WTC11 (cell line): ENCODE data around the gene NPIPB8. TPM values are rescaled to one million over a fixed set of nuclear protein-coding genes. Genes with fewer than 3 reads are reported as not detected.

Experiments used
- ATAC-seq: fragments of 200-7000 bp; cut with Tn5 transposase; 2 replicates; pipeline ENCODE4 v1.10.0; 2021; ENCODE audit warnings: mild to moderate bottlenecking, moderate library complexity
- CTCF ChIA-PET: fragments of 300-600 bp; sonication (Branson Sonifier 250); formaldehyde crosslinking; loops from one replicate; lab custom pipeline; 2021; ENCODE audit warnings: antibody characterized with exemption; lab: Charles Lee
- POLR2A ChIA-PET: fragments of 350-600 bp; sonication (Branson Sonifier 250); formaldehyde crosslinking; loops from one replicate; lab custom pipeline; 2021; ENCODE audit warnings: antibody characterized with exemption; lab: Charles Lee
- DNase-seq: peaks from one replicate; pipeline ENCODE4 v3.0.0; 2021; ENCODE audit warnings: low spot score
- H3K27ac Mint-ChIP-seq: 2 replicates; pipeline ENCODE4 v1.8.0; 2021; ENCODE audit warnings: mixed read lengths
- H3K27me3 Mint-ChIP-seq: 2 replicates; pipeline ENCODE4 v1.8.0; 2021; ENCODE audit warnings: low read depth, mild to moderate bottlenecking, moderate library complexity, mixed read lengths
- H3K36me3 Mint-ChIP-seq: 2 replicates; pipeline ENCODE4 v1.8.0; 2021; ENCODE audit warnings: mixed read lengths
- H3K4me1 Mint-ChIP-seq: 2 replicates; pipeline ENCODE4 v1.8.0; 2022; ENCODE audit warnings: mixed read lengths
- H3K4me3 Mint-ChIP-seq: 2 replicates; pipeline ENCODE4 v1.8.0; 2021; ENCODE audit warnings: mild to moderate bottlenecking, moderate library complexity, mixed read lengths
- H3K9me3 Mint-ChIP-seq: 2 replicates; pipeline ENCODE4 v1.8.0; 2021; ENCODE audit warnings: mixed read lengths
- ARID4B ChIP-seq: sonication (generic); formaldehyde crosslinking; IDR thresholded peaks from 2 replicates; pipeline ENCODE4 v1.8.0; 2023; ENCODE audit warnings: missing genetic modification reagents, mild to moderate bottlenecking, borderline replicate concordance
- ATF3 ChIP-seq: sonication (generic); formaldehyde crosslinking; conservative IDR thresholded peaks from 2 replicates; pipeline ENCODE4 v1.8.1; 2022; ENCODE audit warnings: mild to moderate bottlenecking, missing genetic modification reagents
- ATF6 ChIP-seq: sonication (generic); formaldehyde crosslinking; IDR thresholded peaks from 2 replicates; pipeline ENCODE4 v1.8.1; 2023; ENCODE audit warnings: mild to moderate bottlenecking, missing genetic modification reagents
- CREB1 ChIP-seq: sonication (generic); formaldehyde crosslinking; IDR thresholded peaks from 2 replicates; pipeline ENCODE4 v1.8.0; 2023; ENCODE audit warnings: mild to moderate bottlenecking, missing genetic modification reagents
- E2F1 ChIP-seq: sonication (generic); formaldehyde crosslinking; IDR thresholded peaks from 2 replicates; pipeline ENCODE4 v1.8.0; 2022; ENCODE audit warnings: mild to moderate bottlenecking, missing genetic modification reagents
- EMX1 ChIP-seq: fragments of 250-450 bp; sonication (Bioruptor Pico); IDR thresholded peaks from 2 replicates; pipeline ENCODE4 v1.8.0; 2021; ENCODE audit warnings: mild to moderate bottlenecking
- ETV6 ChIP-seq: sonication (generic); formaldehyde crosslinking; IDR thresholded peaks from 2 replicates; pipeline ENCODE4 v1.8.1; 2022; ENCODE audit warnings: mild to moderate bottlenecking, missing genetic modification reagents
- GABPB1 ChIP-seq: sonication (generic); formaldehyde crosslinking; IDR thresholded peaks from 2 replicates; pipeline ENCODE4 v1.8.1; 2023; ENCODE audit warnings: mild to moderate bottlenecking, missing genetic modification reagents
- JUN ChIP-seq: sonication (generic); formaldehyde crosslinking; IDR thresholded peaks from 2 replicates; pipeline ENCODE4 v1.8.0; 2023; ENCODE audit warnings: mild to moderate bottlenecking, missing genetic modification reagents
- KAT7 ChIP-seq: sonication (generic); formaldehyde crosslinking; IDR thresholded peaks from 2 replicates; pipeline ENCODE4 v1.8.1; 2023; ENCODE audit warnings: missing genetic modification reagents, mild to moderate bottlenecking, borderline replicate concordance
- NR2C2 ChIP-seq: sonication (generic); formaldehyde crosslinking; IDR thresholded peaks from 2 replicates; pipeline ENCODE4 v1.8.0; 2022; ENCODE audit warnings: mild to moderate bottlenecking, missing genetic modification reagents
- PREB ChIP-seq: sonication (generic); formaldehyde crosslinking; IDR thresholded peaks from 2 replicates; pipeline ENCODE4 v1.8.1; 2022; ENCODE audit warnings: mild to moderate bottlenecking, missing genetic modification reagents, moderate library complexity, borderline replicate concordance
- RELA ChIP-seq: sonication (generic); formaldehyde crosslinking; IDR thresholded peaks from 2 replicates; pipeline ENCODE4 v1.8.1; 2022; ENCODE audit warnings: missing genetic modification reagents, mild to moderate bottlenecking, borderline replicate concordance
- SOX15 ChIP-seq: fragments of 250-450 bp; sonication (Bioruptor Pico); IDR thresholded peaks from 2 replicates; pipeline ENCODE4 v1.9.0; 2021; ENCODE audit warnings: mild to moderate bottlenecking
- TEAD1 ChIP-seq: sonication (generic); formaldehyde crosslinking; IDR thresholded peaks from 2 replicates; pipeline ENCODE4 v1.8.0; 2022; ENCODE audit warnings: mild to moderate bottlenecking, missing genetic modification reagents
- ZNF121 ChIP-seq: sonication (generic); formaldehyde crosslinking; IDR thresholded peaks from 2 replicates; pipeline ENCODE4 v1.8.0; 2023; ENCODE audit warnings: missing genetic modification reagents
- ZNF138 ChIP-seq: sonication (generic); formaldehyde crosslinking; conservative IDR thresholded peaks from 2 replicates; pipeline ENCODE4 v1.8.1; 2022; ENCODE audit warnings: mild to moderate bottlenecking, moderate library complexity, missing genetic modification reagents
- ZNF263 ChIP-seq: sonication (generic); formaldehyde crosslinking; IDR thresholded peaks from 2 replicates; pipeline ENCODE4 v1.8.1; 2022; ENCODE audit warnings: low read depth, mild to moderate bottlenecking, moderate library complexity, missing genetic modification reagents
- ZNF281 ChIP-seq: sonication (generic); formaldehyde crosslinking; IDR thresholded peaks from 2 replicates; pipeline ENCODE4 v1.8.0; 2023; ENCODE audit warnings: mild to moderate bottlenecking, missing genetic modification reagents
- ZNF423 ChIP-seq: fragments of 250-450 bp; sonication (Bioruptor Pico); IDR thresholded peaks from 2 replicates; pipeline ENCODE4 v2.1.2; 2022; ENCODE audit warnings: mild to moderate bottlenecking, moderate library complexity
- total RNA-seq: library from RNA; stranded (reverse); gene quantifications from 3 replicates; pipeline ENCODE4 v1.2.3, GENCODE V29; 2021

The NPIPB8 gene
- total RNA-seq, 1 experiment from 2014 or later = 1.3 TPM

GRCh38 chr16:28604186-28604565 lies 33.7 kb upstream of the NPIPB8 start:
- no peak for TF ChIP-seq ZNF121 (CRISPR knock-in tag)
- TF ChIP-seq TEAD1 (CRISPR knock-in tag) = no peak
- TF ChIP-seq ARID4B (CRISPR knock-in tag) = no peak
- TF ChIP-seq NR2C2 = no peak
- no peak for TF ChIP-seq ZNF263 (CRISPR knock-in tag)
- no peak for TF ChIP-seq GABPB1 (CRISPR knock-in tag)
- TF ChIP-seq ATF3 (CRISPR knock-in tag) = no peak
- TF ChIP-seq E2F1 (CRISPR knock-in tag) = no peak
- no peak for TF ChIP-seq KAT7
- no peak for TF ChIP-seq SOX15
- TF ChIP-seq PREB (CRISPR knock-in tag) = no peak
- TF ChIP-seq JUN = no peak
- no peak for TF ChIP-seq ZNF138
- TF ChIP-seq ATF6 (CRISPR knock-in tag) = no peak
- no peak for TF ChIP-seq ETV6
- no peak for TF ChIP-seq ZNF281 (CRISPR knock-in tag)
- no peak for TF ChIP-seq RELA (CRISPR knock-in tag)
- no peak for TF ChIP-seq CREB1
- TF ChIP-seq ZNF423 = no peak
- no peak for TF ChIP-seq EMX1 (CRISPR knock-in tag)
- Mint-ChIP-seq H3K4me1 (peaks cover 2% of the 10 kb centered on the region), H3K36me3 (no peaks in the 10 kb centered on the region), H3K27me3 (no peaks in the 10 kb centered on the region), H3K9me3 (no peaks in the 10 kb centered on the region), H3K27ac (no peak overlapping the region), H3K4me3 (no peak overlapping the region)
- ChIA-PET CTCF (interaction anchor here (0.7 kb wide), 1 partner anchor 12 kb away, joined by 4 read pairs; no protein-coding TSS in a partner anchor), POLR2A (no interaction called here)
- ATAC-seq (no peak), DNase-seq (no peak)
